ENCODE data around the gene NUCKS1.

The NUCKS1 gene

GRCh38 chr1:205711105-205712048 lies 38.6 kb downstream of the NUCKS1 start:
- WGBS, 2 experiments (ENCODE audit: insufficient coverage in 2 of 2): 46 to 66% methylated on average over 3 to 6 of the region's 8 CpGs
- H3K4me3 ChIP-seq (ENCODE audit: extremely low read depth, insufficient read depth, low read length, poor library complexity, severe bottlenecking): no peak overlapping the region
- no peaks in the 10 kb centered on the region for H3K4me1 ChIP-seq (ENCODE audit: control insufficient read depth, insufficient read depth, low read length, poor library complexity, severe bottlenecking)
- no peaks in the 10 kb centered on the region for H3K9me3 ChIP-seq (ENCODE audit: control insufficient read depth, low read length)
- H3K27ac ChIP-seq (ENCODE audit: low read depth, low read length, severe bottlenecking): peak overlapping the region; percentile 23
- peaks cover 78% of the 10 kb centered on the region for H3K36me3 ChIP-seq (ENCODE audit: control insufficient read depth, insufficient read depth, low read length)

GRCh38 chr1:205710201-205711062 lies 39.5 kb downstream of the NUCKS1 start:
- Histone ChIP-seq H3K4me3 (ENCODE audit: extremely low read depth, insufficient read depth, low read length, poor library complexity, severe bottlenecking) (no peak overlapping the region), H3K9me3 (ENCODE audit: control insufficient read depth, low read length) (no peaks in the 10 kb centered on the region), H3K4me1 (ENCODE audit: control insufficient read depth, insufficient read depth, low read length, poor library complexity, severe bottlenecking) (no peaks in the 10 kb centered on the region), H3K36me3 (ENCODE audit: control insufficient read depth, insufficient read depth, low read length) (peaks cover 70% of the 10 kb centered on the region), H3K27ac (ENCODE audit: low read depth, low read length, severe bottlenecking) (no peak overlapping the region)
- WGBS, 2 experiments (ENCODE audit: insufficient coverage in 2 of 2): no CpG with 5 or more reads among the region's 1 CpG

DNA sequence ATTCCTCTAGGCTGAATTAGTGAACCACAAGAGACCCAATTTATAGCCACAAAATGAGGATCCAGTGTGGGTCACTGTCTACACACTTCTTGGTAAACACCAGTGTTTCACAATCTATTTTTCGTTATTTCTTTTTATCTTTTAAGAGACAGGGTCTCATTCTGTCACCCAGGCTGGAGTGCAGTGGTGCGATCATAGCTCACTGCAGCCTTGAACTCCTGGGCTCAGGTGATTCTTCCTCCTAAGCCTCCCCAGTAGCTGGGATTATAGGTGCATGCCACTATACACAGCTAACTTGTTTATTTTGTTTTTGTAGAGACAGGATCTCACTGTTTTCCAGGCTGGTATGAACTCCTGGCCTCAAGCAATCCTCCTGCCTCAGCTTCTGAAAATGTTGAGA lies 40.3 kb downstream of the NUCKS1 start:
- no peak overlapping the region for H3K27ac ChIP-seq (ENCODE audit: low read depth, low read length, severe bottlenecking)
- 90 to 100% methylated on average over 2 of the region's 2 CpGs for WGBS, 2 experiments (ENCODE audit: insufficient coverage in 2 of 2)
- H3K36me3 ChIP-seq (ENCODE audit: control insufficient read depth, insufficient read depth, low read length): peaks cover 68% of the 10 kb centered on the region
- H3K9me3 ChIP-seq (ENCODE audit: control insufficient read depth, low read length): no peaks in the 10 kb centered on the region
- H3K4me3 ChIP-seq (ENCODE audit: extremely low read depth, insufficient read depth, low read length, poor library complexity, severe bottlenecking): no peak overlapping the region
- no peaks in the 10 kb centered on the region for H3K4me1 ChIP-seq (ENCODE audit: control insufficient read depth, insufficient read depth, low read length, poor library complexity, severe bottlenecking)

- Histone ChIP-seq H3K9me3 (ENCODE audit: control insufficient read depth, low read length) (no peaks in the 10 kb centered on the region), H3K4me3 (ENCODE audit: extremely low read depth, insufficient read depth, low read length, poor library complexity, severe bottlenecking) (no peak overlapping the region), H3K27ac (ENCODE audit: low read depth, low read length, severe bottlenecking) (no peak overlapping the region), H3K36me3 (ENCODE audit: control insufficient read depth, insufficient read depth, low read length) (peaks cover 68% of the 10 kb centered on the region), H3K4me1 (ENCODE audit: control insufficient read depth, insufficient read depth, low read length, poor library complexity, severe bottlenecking) (no peaks in the 10 kb centered on the region)
- WGBS, 2 experiments (ENCODE audit: insufficient coverage in 2 of 2): no CpG with 5 or more reads among the region's 4 CpGs
These were observed 41.0 kb downstream of the NUCKS1 start for GRCh38 chr1:205709059-205709398.

- 100% methylated on average over 1 to 5 of the region's 6 CpGs for WGBS, 2 experiments (ENCODE audit: insufficient coverage in 2 of 2)
- H3K4me3 ChIP-seq (ENCODE audit: extremely low read depth, insufficient read depth, low read length, poor library complexity, severe bottlenecking): no peak overlapping the region
- H3K9me3 ChIP-seq (ENCODE audit: control insufficient read depth, low read length): no peaks in the 10 kb centered on the region
- H3K36me3 ChIP-seq (ENCODE audit: control insufficient read depth, insufficient read depth, low read length): peaks cover 64% of the 10 kb centered on the region
- no peak overlapping the region for H3K27ac ChIP-seq (ENCODE audit: low read depth, low read length, severe bottlenecking)
- H3K4me1 ChIP-seq (ENCODE audit: control insufficient read depth, insufficient read depth, low read length, poor library complexity, severe bottlenecking): no peaks in the 10 kb centered on the region
These were observed 43.1 kb downstream of the NUCKS1 start for GRCh38 chr1:205706601-205707502.

DNA sequence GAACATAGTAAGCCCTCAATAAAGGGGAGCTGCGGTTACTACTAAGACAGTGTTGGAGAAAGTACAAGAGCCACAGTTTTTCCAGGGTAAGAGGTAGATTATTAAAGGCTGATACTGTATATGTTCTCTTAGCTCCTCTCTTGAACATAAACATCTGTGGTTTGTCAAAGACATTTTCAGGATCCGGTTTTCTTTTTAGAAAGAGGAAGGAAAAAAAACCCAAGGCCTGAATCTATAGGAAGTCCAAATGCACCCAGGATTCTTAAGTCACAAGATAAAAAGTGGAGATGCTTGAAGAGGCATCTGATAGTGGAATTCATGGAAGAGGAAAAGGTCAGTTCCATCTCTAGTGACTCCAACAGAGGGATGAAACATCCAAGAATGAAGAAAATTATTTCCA lies 45.1 kb downstream of the NUCKS1 start:
- WGBS, 2 experiments (ENCODE audit: insufficient coverage in 2 of 2): 66 to 100% methylated on average over 1 to 2 of the region's 2 CpGs
- H3K4me3 ChIP-seq (ENCODE audit: extremely low read depth, insufficient read depth, low read length, poor library complexity, severe bottlenecking): no peak overlapping the region
- peaks cover 64% of the 10 kb centered on the region for H3K36me3 ChIP-seq (ENCODE audit: control insufficient read depth, insufficient read depth, low read length)
- no peak overlapping the region for H3K27ac ChIP-seq (ENCODE audit: low read depth, low read length, severe bottlenecking)
- H3K4me1 ChIP-seq (ENCODE audit: control insufficient read depth, insufficient read depth, low read length, poor library complexity, severe bottlenecking): no peaks in the 10 kb centered on the region
- no peaks in the 10 kb centered on the region for H3K9me3 ChIP-seq (ENCODE audit: control insufficient read depth, low read length)

DNA sequence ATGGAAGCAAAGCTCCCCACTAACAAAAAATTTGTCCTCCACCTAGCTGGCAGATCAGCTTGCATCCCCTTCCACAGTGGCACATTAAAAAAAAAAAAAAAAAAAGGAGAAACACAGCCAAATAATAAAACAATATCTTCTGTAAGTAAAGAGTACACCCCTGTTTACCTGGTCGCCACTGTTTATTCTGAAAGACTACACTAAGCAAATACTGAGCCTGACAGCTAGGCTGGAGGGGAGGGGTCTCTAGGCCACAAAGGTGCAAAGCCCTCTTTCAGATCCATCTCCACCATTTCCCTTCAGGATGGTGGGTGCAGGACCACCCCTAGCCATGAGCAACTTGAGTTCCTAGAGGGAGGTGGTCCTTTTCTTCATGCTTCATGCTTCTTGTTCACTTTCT lies 46.9 kb downstream of the NUCKS1 start:
- Histone ChIP-seq H3K4me3 (ENCODE audit: extremely low read depth, insufficient read depth, low read length, poor library complexity, severe bottlenecking) (no peak overlapping the region), H3K27ac (ENCODE audit: low read depth, low read length, severe bottlenecking) (no peak overlapping the region), H3K9me3 (ENCODE audit: control insufficient read depth, low read length) (no peaks in the 10 kb centered on the region), H3K36me3 (ENCODE audit: control insufficient read depth, insufficient read depth, low read length) (peaks cover 46% of the 10 kb centered on the region), H3K4me1 (ENCODE audit: control insufficient read depth, insufficient read depth, low read length, poor library complexity, severe bottlenecking) (no peaks in the 10 kb centered on the region)
- WGBS, 2 experiments (ENCODE audit: insufficient coverage in 2 of 2): no CpG with 5 or more reads among the region's 1 CpG

DNA sequence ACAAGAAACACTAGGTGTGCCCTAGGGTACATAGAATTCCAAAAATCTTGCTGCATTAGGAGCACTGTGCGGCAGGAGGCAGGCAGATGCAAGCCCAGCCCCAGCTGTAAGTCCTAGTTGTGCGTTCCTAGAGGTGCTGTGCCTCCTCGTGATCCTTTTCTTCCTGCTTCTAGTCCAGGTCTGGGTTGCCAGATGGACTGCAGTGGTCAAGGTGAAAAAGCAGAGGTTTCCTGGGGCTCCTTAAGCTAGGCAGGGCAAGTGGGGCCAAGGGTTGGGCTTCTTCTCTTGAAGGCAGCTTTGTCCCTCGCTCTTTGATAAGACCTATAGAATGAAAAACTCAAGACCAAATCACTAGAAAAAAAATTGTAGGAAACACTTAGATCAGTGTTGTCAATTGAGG lies 48.1 kb downstream of the NUCKS1 start:
- Histone ChIP-seq H3K4me1 (ENCODE audit: control insufficient read depth, insufficient read depth, low read length, poor library complexity, severe bottlenecking) (peaks cover 6% of the 10 kb centered on the region), H3K4me3 (ENCODE audit: extremely low read depth, insufficient read depth, low read length, poor library complexity, severe bottlenecking) (no peak overlapping the region), H3K9me3 (ENCODE audit: control insufficient read depth, low read length) (no peaks in the 10 kb centered on the region), H3K27ac (ENCODE audit: low read depth, low read length, severe bottlenecking) (no peak overlapping the region), H3K36me3 (ENCODE audit: control insufficient read depth, insufficient read depth, low read length) (peaks cover 41% of the 10 kb centered on the region)
- 81 to 100% methylated on average over 3 of the region's 4 CpGs for WGBS, 2 experiments (ENCODE audit: insufficient coverage in 2 of 2)

- no peaks in the 10 kb centered on the region for H3K9me3 ChIP-seq (ENCODE audit: control insufficient read depth, low read length)
- H3K4me3 ChIP-seq (ENCODE audit: extremely low read depth, insufficient read depth, low read length, poor library complexity, severe bottlenecking): no peak overlapping the region
- peaks cover 6% of the 10 kb centered on the region for H3K4me1 ChIP-seq (ENCODE audit: control insufficient read depth, insufficient read depth, low read length, poor library complexity, severe bottlenecking)
- peaks cover 36% of the 10 kb centered on the region for H3K36me3 ChIP-seq (ENCODE audit: control insufficient read depth, insufficient read depth, low read length)
- WGBS, 2 experiments (ENCODE audit: insufficient coverage in 2 of 2): 72 to 100% methylated on average over 1 to 2 of the region's 2 CpGs
- peak overlapping the region; percentile 41 for H3K27ac ChIP-seq (ENCODE audit: low read depth, low read length, severe bottlenecking)
These were observed 48.6 kb downstream of the NUCKS1 start for GRCh38 chr1:205701420-205701819.

- Histone ChIP-seq H3K36me3 (ENCODE audit: control insufficient read depth, insufficient read depth, low read length) (peaks cover 35% of the 10 kb centered on the region), H3K4me1 (ENCODE audit: control insufficient read depth, insufficient read depth, low read length, poor library complexity, severe bottlenecking) (peaks cover 6% of the 10 kb centered on the region), H3K27ac (ENCODE audit: low read depth, low read length, severe bottlenecking) (peak overlapping the region; percentile 41), H3K4me3 (ENCODE audit: extremely low read depth, insufficient read depth, low read length, poor library complexity, severe bottlenecking) (no peak overlapping the region), H3K9me3 (ENCODE audit: control insufficient read depth, low read length) (no peaks in the 10 kb centered on the region)
- WGBS, 2 experiments (ENCODE audit: insufficient coverage in 2 of 2): 50% methylated on average over 1 of the region's 2 CpGs; no CpG with 5 or more reads in 1 of the 2 experiments
These were observed 49.0 kb downstream of the NUCKS1 start for GRCh38 chr1:205700865-205701401.

All from mesodermal cell (in vitro differentiated cells).